ENCODE measurements around the gene TMEM179. TPM values are rescaled to one million over a fixed set of nuclear protein-coding genes. Genes with fewer than 3 reads are reported as not detected.

Gene TMEM179
- total and polyA plus RNA-seq, 10 of the 15 experiments (the other 5 are each of a cell fraction or from before 2014, with no cell fraction given) = not detected

DNA sequence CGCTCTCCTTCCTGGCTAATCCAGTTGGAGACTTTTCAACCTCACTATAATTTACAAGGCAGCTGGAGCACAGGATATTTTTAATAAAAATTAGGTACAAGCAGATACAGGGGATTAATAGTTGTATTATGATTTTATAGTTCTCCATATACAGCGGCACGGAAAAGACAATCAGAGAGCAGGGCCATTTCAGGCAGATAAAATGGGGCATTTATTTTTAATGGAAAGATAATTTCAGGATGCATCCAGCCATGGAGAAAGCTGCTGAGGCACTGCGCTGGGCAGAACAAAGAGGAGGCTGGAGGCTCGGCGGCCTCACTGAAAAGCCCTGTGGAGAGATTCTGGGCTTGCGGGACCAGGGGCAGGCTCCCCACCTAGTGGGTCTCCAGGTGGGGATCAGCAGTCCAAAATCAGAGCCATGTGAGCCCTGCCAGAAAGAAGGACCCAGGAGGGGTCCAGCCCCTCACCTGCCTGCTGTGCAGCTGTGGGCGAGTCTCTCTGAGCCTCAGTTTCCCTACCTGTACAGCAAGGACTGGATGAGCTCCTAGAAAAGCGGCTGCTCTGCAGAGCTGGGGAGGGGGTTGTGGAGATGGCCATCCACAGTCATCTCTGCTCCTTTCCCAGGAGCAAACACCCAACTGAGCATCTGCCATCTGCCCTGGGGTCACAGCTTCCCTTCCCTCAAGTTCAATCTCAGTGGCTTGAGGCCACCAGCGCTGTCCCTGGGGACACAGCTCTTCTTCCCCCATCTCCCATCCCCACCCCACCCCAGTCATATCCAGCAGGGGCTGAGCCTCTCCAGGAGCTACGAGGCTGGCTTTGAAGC, 48.9 kb downstream of the TMEM179 start:
- H3K4me3 ChIP-seq = no peak overlapping the region
- in situ Hi-C loops (cut with MboI) (no loop called here), intact Hi-C loops (cut with micrococcal nuclease; ENCODE audit: unreplicated experiment) (no loop called here)
- no peak for DNase-seq (ENCODE audit: low read depth, low spot score)
- no peaks in the 10 kb centered on the region for H3K36me3 ChIP-seq (ENCODE audit: control insufficient read depth in 2 of 2, insufficient read depth in 2 of 2, low read length in 1 of 2)
- no peak overlapping the region for H3K27ac ChIP-seq (ENCODE audit: control insufficient read depth, insufficient read depth)
- BruUV-seq (replicated peaks) = no TSS peak
- peaks cover 0 to 4% of the 10 kb centered on the region in 2 experiments; a peak in 2 of 4 replicates for H3K27me3 ChIP-seq (replicated peaks in 1 of 2; ENCODE audit: control insufficient read depth in 2 of 2, insufficient read depth in 2 of 2, low read length in 1 of 2)
- 42% methylated on average over 11 of the region's 11 CpGs for WGBS (ENCODE audit: insufficient coverage, insufficient replicate concordance, low lambda C conversion rate, missing lambda C conversion rate)
- no peaks in the 10 kb centered on the region for H4K20me1 ChIP-seq (ENCODE audit: control insufficient read depth, insufficient read depth)
- no peaks in the 10 kb centered on the region for H3K79me2 ChIP-seq (ENCODE audit: control insufficient read depth, insufficient read depth, low read length)
- ChIA-PET CTCF (no interaction called here), RAD21 (ENCODE audit: unreplicated experiment) (no interaction called here), SMC1A (ENCODE audit: uncharacterized antibody, unreplicated experiment) (no interaction called here), POLR2A (interaction anchor here (0.5 kb wide), 1 partner anchor 203 kb away, joined by 3 read pairs; no protein-coding TSS in a partner anchor)
- H2AFZ ChIP-seq (ENCODE audit: control insufficient read depth, low read depth, low read length) = no peak overlapping the region
- no peak for TF ChIP-seq MXI1 (IDR thresholded peaks at IDR 0.05; ENCODE audit: low read depth, low read length)
- TF ChIP-seq YBX1 (IDR thresholded peaks at IDR 0.05) = no peak
- TF ChIP-seq CHD4 (IDR thresholded peaks at IDR 0.05) = no peak
- no peak for TF ChIP-seq RCOR1 (conservative IDR thresholded peaks at IDR 0.05; ENCODE audit: low read depth, low read length)
- ATAC-seq = no peak
- no peaks in the 10 kb centered on the region for H3K4me1 ChIP-seq (ENCODE audit: control insufficient read depth, insufficient read depth, low read length)
- no peak overlapping the region for H3K4me2 ChIP-seq (ENCODE audit: control insufficient read depth, insufficient read depth)
- no peak for FAIRE-seq
- H3K9ac ChIP-seq (ENCODE audit: control insufficient read depth, insufficient read depth, low read length) = no peak overlapping the region
- no peaks in the 10 kb centered on the region for H3K9me3 ChIP-seq (replicated peaks; ENCODE audit: control insufficient read depth, insufficient read depth, low read length)

DNA sequence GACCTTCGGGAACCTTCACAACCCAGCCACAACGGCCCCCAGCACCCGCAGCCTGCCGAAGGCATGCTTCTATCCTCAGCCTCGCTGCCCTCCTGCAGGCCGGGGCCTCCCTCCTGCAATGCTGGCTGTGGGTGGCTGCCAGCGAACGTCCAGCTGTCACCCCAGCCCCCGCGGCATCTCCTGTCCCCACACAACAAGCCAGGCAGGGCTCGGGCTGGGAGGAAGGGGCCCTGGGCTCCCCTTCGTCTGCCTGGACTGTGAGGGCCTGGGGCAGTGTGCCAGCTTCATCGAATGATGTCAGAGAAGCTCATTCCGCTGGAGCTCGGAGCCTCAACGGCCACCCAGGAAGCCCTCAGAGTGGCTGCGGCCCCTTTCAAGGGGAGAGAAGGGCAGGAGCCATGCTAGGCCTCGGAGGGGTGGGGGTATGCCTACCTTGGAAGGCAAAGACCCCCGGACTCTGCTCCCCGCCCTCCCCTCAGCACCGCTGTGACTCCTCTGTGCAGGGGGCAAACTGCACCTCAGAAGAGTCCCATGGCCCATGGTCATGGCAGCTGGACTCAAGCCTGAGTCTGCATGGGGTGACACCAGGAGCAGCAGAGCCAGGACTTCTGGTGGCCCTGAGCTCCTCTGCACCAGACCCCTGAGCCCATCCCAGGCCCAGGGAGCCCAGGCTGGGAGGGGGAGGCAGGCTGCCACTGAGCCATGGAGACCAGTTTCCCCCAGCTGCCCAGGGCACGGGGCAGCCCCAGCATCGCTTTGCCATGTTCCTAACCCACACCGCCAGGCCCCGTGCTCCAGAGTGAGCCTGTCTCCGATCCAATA, 49.8 kb downstream of the TMEM179 start:
- no peak overlapping the region for H3K4me2 ChIP-seq (ENCODE audit: control insufficient read depth, insufficient read depth)
- ChIA-PET POLR2A (no interaction called here), SMC1A (ENCODE audit: uncharacterized antibody, unreplicated experiment) (no interaction called here), CTCF (no interaction called here), RAD21 (ENCODE audit: unreplicated experiment) (no interaction called here)
- in situ Hi-C loops (cut with MboI) = no loop called here
- H3K27ac ChIP-seq (ENCODE audit: control insufficient read depth, insufficient read depth) = no peak overlapping the region
- FAIRE-seq = no peak
- H3K4me3 ChIP-seq = no peak overlapping the region
- no peak for TF ChIP-seq NR2C1 (IDR thresholded peaks at IDR 0.05)
- TF ChIP-seq NFIC (IDR thresholded peaks at IDR 0.05; ENCODE audit: low read depth, low read length) = no peak
- TF ChIP-seq EGR1 (IDR thresholded peaks at IDR 0.05; ENCODE audit: borderline replicate concordance in 1 of 2, low read depth in 2 of 2, low read length in 2 of 2) = no peak
- TF ChIP-seq HCFC1 (IDR thresholded peaks at IDR 0.05; ENCODE audit: low read length) = no peak
- no peak for TF ChIP-seq RFX5 (IDR thresholded peaks at IDR 0.05; ENCODE audit: low read depth, low read length)
- no peak for TF ChIP-seq ZNF217 (IDR thresholded peaks at IDR 0.05)
- H3K4me1 ChIP-seq (ENCODE audit: control insufficient read depth, insufficient read depth, low read length) = no peaks in the 10 kb centered on the region
- no peaks in the 10 kb centered on the region for H3K79me2 ChIP-seq (ENCODE audit: control insufficient read depth, insufficient read depth, low read length)
- no peak for DNase-seq (ENCODE audit: low read depth, low spot score)
- H3K36me3 ChIP-seq (ENCODE audit: control insufficient read depth in 2 of 2, insufficient read depth in 2 of 2, low read length in 1 of 2) = no peaks in the 10 kb centered on the region
- BruUV-seq (replicated peaks) = no TSS peak
- H3K9me3 ChIP-seq (replicated peaks; ENCODE audit: control insufficient read depth, insufficient read depth, low read length) = no peaks in the 10 kb centered on the region
- intact Hi-C loops (cut with micrococcal nuclease; ENCODE audit: unreplicated experiment) = no loop called here
- no peak overlapping the region for H3K9ac ChIP-seq (ENCODE audit: control insufficient read depth, insufficient read depth, low read length)
- H4K20me1 ChIP-seq (ENCODE audit: control insufficient read depth, insufficient read depth) = no peaks in the 10 kb centered on the region
- no peak for ATAC-seq
- H2AFZ ChIP-seq (ENCODE audit: control insufficient read depth, low read depth, low read length) = no peak overlapping the region
- 11% methylated on average over 26 of the region's 26 CpGs for WGBS (ENCODE audit: insufficient coverage, insufficient replicate concordance, low lambda C conversion rate, missing lambda C conversion rate)
- H3K27me3 ChIP-seq (replicated peaks in 1 of 2; ENCODE audit: control insufficient read depth in 2 of 2, insufficient read depth in 2 of 2, low read length in 1 of 2) = peaks cover 0 to 4% of the 10 kb centered on the region in 2 experiments; a peak in 2 of 4 replicates
